ENCODE data around the gene NIBAN1. TPM values are rescaled to one million over a fixed set of nuclear protein-coding genes. Genes with fewer than 3 reads are reported as not detected.
A peak's percentile ranks its signal among the peaks of the same experiment; 100 is the strongest.

The NIBAN1 gene
- total RNA-seq, 1 donor from 2014 or later = 0.63 TPM

DNA sequence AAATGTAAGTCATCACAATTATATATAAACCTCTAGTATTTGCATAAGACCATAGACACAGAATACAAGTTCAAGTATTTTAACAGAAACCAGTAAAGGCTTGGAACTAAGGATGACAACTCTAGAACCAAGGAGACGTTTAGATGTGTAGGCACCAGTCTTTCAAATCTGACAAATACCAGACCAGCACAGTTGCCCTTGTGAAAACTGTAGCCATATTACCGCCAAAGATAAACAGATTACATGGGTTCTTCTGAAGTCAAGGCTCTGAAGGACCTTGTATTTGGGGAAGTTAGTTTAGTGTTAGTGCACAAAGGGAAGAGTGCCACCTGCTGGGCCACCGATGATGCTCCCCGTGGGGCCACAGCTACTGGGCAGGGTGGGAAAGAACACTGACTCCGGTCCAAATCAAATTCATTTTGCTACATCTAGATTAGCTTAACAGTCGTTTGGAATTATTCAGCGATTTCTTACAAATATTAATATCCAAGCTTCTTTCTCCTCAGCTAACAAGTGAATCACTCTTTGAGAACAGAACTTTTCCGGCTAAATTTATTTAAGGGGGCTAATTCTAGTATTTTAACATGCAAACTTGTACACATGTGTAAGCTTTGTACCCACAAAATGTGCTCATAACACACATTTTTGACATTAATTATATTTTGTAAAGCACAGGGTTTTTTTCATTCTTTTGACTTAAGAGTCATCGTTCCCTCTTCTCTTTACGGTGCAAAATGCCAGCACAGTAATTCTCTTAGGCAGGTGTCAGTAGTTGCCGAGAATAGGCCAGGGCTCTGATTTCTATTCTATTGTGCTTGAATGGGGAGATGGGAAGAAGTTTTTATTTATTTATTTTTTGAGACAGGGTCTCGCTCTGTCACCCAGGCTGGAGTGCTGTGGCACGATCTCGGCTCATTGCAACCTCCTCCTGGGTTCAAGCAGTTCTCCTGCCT is 8.0 kb upstream of the NIBAN1 start:
- DNase-seq (ENCODE audit: low read depth, low spot score) = peak; percentile 35
- Mint-ChIP-seq H3K4me1 (no peaks in the 10 kb centered on the region), H3K36me3 (ENCODE audit: low read depth) (no peaks in the 10 kb centered on the region), H3K27ac (ENCODE audit: unreplicated experiment) (no peak overlapping the region), H3K27me3 (ENCODE audit: low read depth) (peaks cover 43% of the 10 kb centered on the region), H3K9me3 (no peaks in the 10 kb centered on the region), H3K4me3 (no peak overlapping the region)
- TF ChIP-seq CTCF (conservative IDR thresholded peaks at IDR 0.05) = peak; percentile 79

- H3K27me3 Mint-ChIP-seq (ENCODE audit: low read depth) = peaks cover 49% of the 10 kb centered on the region
- no peaks in the 10 kb centered on the region for H3K36me3 Mint-ChIP-seq (ENCODE audit: low read depth)
- DNase-seq (ENCODE audit: low read depth, low spot score) = no peak
- H3K4me1 Mint-ChIP-seq = no peaks in the 10 kb centered on the region
- TF ChIP-seq CTCF (conservative IDR thresholded peaks at IDR 0.05) = no peak
- H3K4me3 Mint-ChIP-seq = no peak overlapping the region
- no peak overlapping the region for H3K27ac Mint-ChIP-seq (ENCODE audit: unreplicated experiment)
- H3K9me3 Mint-ChIP-seq = no peaks in the 10 kb centered on the region
Measured at GRCh38 chr1:184980726-184981125, 6.4 kb upstream of the NIBAN1 start.

DNA sequence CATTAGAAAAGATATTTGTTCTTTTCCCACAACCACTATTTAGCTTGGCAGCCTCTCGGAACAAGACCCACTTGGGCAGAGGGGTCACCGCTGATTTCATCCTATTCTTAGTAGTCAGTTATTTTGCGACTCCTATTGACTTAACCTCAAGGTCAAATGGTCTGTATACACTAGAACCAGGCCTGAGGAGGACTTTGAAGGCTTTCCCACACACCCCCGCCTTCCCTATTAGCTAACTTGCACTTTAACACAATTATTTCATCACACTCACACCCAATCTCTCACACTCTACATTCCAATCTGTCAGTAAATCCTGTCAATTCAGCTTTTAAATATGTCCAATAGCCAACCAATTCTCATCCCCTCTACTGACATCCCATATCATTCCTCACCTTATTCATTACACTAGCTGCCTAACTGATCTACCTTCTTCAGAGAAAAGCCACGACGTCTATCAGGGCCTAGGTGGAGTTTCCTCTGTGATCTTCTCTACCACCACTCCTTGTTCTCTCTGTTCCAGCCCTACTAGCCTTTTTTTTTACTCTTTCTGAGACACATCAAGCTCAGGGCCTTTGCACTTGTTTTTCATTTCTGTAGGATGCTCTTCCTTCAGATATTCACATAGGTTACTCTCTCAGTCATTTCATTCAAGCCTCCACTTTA is 1.0 kb upstream of the NIBAN1 start:
- Mint-ChIP-seq H3K4me3 (peak overlapping the region; percentile 18), H3K4me1 (peaks cover 15% of the 10 kb centered on the region), H3K36me3 (ENCODE audit: low read depth) (no peaks in the 10 kb centered on the region), H3K27ac (ENCODE audit: unreplicated experiment) (no peak overlapping the region), H3K9me3 (no peaks in the 10 kb centered on the region), H3K27me3 (ENCODE audit: low read depth) (peaks cover 70% of the 10 kb centered on the region)
- no peak for TF ChIP-seq CTCF (conservative IDR thresholded peaks at IDR 0.05)
- DNase-seq (ENCODE audit: low read depth, low spot score) = no peak

GRCh38 chr1:184974837-184975115 is 468 bp upstream of the NIBAN1 start:
- DNase-seq (ENCODE audit: low read depth, low spot score) = no peak
- no peaks in the 10 kb centered on the region for H3K9me3 Mint-ChIP-seq
- H3K36me3 Mint-ChIP-seq (ENCODE audit: low read depth) = no peaks in the 10 kb centered on the region
- TF ChIP-seq CTCF (conservative IDR thresholded peaks at IDR 0.05) = no peak
- H3K4me3 Mint-ChIP-seq = peak overlapping the region; percentile 18
- H3K27me3 Mint-ChIP-seq (ENCODE audit: low read depth) = peaks cover 74% of the 10 kb centered on the region
- H3K4me1 Mint-ChIP-seq = peaks cover 15% of the 10 kb centered on the region
- H3K27ac Mint-ChIP-seq (ENCODE audit: unreplicated experiment) = no peak overlapping the region

GRCh38 chr1:184973272-184974055 is 844 bp downstream of the NIBAN1 start:
- DNase-seq (ENCODE audit: low read depth, low spot score) = peak; percentile 18
- H3K9me3 Mint-ChIP-seq = no peaks in the 10 kb centered on the region
- H3K4me1 Mint-ChIP-seq = peaks cover 15% of the 10 kb centered on the region
- peaks cover 77% of the 10 kb centered on the region for H3K27me3 Mint-ChIP-seq (ENCODE audit: low read depth)
- H3K4me3 Mint-ChIP-seq = peak overlapping the region; percentile 83
- H3K27ac Mint-ChIP-seq (ENCODE audit: unreplicated experiment) = peak overlapping the region; percentile 69
- no peaks in the 10 kb centered on the region for H3K36me3 Mint-ChIP-seq (ENCODE audit: low read depth)
- no peak for TF ChIP-seq CTCF (conservative IDR thresholded peaks at IDR 0.05)

Measured in neural crest cell (in vitro differentiated cells).